ENCODE results near the gene NOS1AP. TPM values are rescaled to one million over a fixed set of nuclear protein-coding genes. Genes with fewer than 3 reads are reported as not detected.

NOS1AP gene
- total and polyA plus RNA-seq, 2 experiments from 2014 or later = 5.8 to 6.6 TPM

- TF ChIP-seq ZNF462 (CRISPR knock-in tag; IDR thresholded peaks at IDR 0.05) = no peak
Observed at GRCh38 chr1:162253790-162254189, 184.3 kb downstream of the NOS1AP start (continued).

- H3K79me2 ChIP-seq (replicated peaks; ENCODE audit: insufficient read depth) = peaks cover 7% of the 10 kb centered on the region; the same call in 1 of the 2 replicates
- no peak overlapping the region for H3K27ac Mint-ChIP-seq
- peaks cover 6% of the 10 kb centered on the region for H3K27me3 Mint-ChIP-seq (ENCODE audit: insufficient read depth, low read depth, poor library complexity)
- H3K4me3 Mint-ChIP-seq = no peak overlapping the region
- no peaks in the 10 kb centered on the region for H3F3A ChIP-seq (replicated peaks; ENCODE audit: low read depth)
- ATAC-seq (no peak), DNase-seq (ENCODE audit: low spot score) (no peak)
- H3K36me3 Mint-ChIP-seq (ENCODE audit: low read depth) = no peaks in the 10 kb centered on the region; the same call in 2 of the 3 replicates
- no peak overlapping the region for H2AFZ ChIP-seq
- no peak overlapping the region for H3K27ac ChIP-seq (ENCODE audit: low read depth)
- no peaks in the 10 kb centered on the region; the same call in 2 of the 3 replicates for H3K9me3 Mint-ChIP-seq
- H3K4me2 ChIP-seq = no peak overlapping the region
- no peaks in the 10 kb centered on the region for H3K36me3 ChIP-seq (ENCODE audit: insufficient read depth)
- H4K20me1 ChIP-seq (replicated peaks; ENCODE audit: insufficient read depth) = no peaks in the 10 kb centered on the region; the same call in 1 of the 2 replicates
- no peaks in the 10 kb centered on the region for H3K27me3 ChIP-seq (ENCODE audit: insufficient read depth)
- 0 out of 2 replicates have a peak, but pooled peaks cover 7% of the 10 kb centered on the region for H3K4me1 ChIP-seq (ENCODE audit: insufficient read depth)
- H3K9me2 ChIP-seq (ENCODE audit: insufficient read depth) = peaks cover 3% of the 10 kb centered on the region; the same call in 1 of the 2 replicates
- no peak overlapping the region for H3K4me3 ChIP-seq
- TF ChIP-seq POLR2AphosphoS5 (IDR thresholded peaks at IDR 0.05; ENCODE audit: low read depth) (no peak), EZH2phosphoT487 (IDR thresholded peaks at IDR 0.05; ENCODE audit: unreplicated experiment) (no peak)
- H3K4me1 Mint-ChIP-seq = peaks cover 19% of the 10 kb centered on the region
Observed at GRCh38 chr1:162256287-162256686, 186.8 kb downstream of the NOS1AP start.

GRCh38 chr1:162258394-162258793 is 188.9 kb downstream of the NOS1AP start:
- H3K79me2 ChIP-seq (replicated peaks; ENCODE audit: insufficient read depth) = no peaks in the 10 kb centered on the region; the same call in 1 of the 2 replicates
- no peaks in the 10 kb centered on the region for H3K27me3 ChIP-seq (ENCODE audit: insufficient read depth)
- H3K27me3 Mint-ChIP-seq (ENCODE audit: insufficient read depth, low read depth, poor library complexity) = peaks cover 6% of the 10 kb centered on the region
- no peaks in the 10 kb centered on the region; the same call in 2 of the 3 replicates for H3K36me3 Mint-ChIP-seq (ENCODE audit: low read depth)
- no peak overlapping the region for H3K4me3 Mint-ChIP-seq
- no peak overlapping the region for H3K4me3 ChIP-seq
- no peaks in the 10 kb centered on the region for H3F3A ChIP-seq (replicated peaks; ENCODE audit: low read depth)
- ATAC-seq (no peak), DNase-seq (ENCODE audit: low spot score) (no peak)
- no peaks in the 10 kb centered on the region for H3K9me2 ChIP-seq (ENCODE audit: insufficient read depth)
- no peak overlapping the region for H2AFZ ChIP-seq
- peaks cover 19% of the 10 kb centered on the region for H3K4me1 Mint-ChIP-seq
- no peaks in the 10 kb centered on the region for H3K36me3 ChIP-seq (ENCODE audit: insufficient read depth)
- H4K20me1 ChIP-seq (replicated peaks; ENCODE audit: insufficient read depth) = no peaks in the 10 kb centered on the region; the same call in 1 of the 2 replicates
- no peak overlapping the region for H3K27ac ChIP-seq (ENCODE audit: low read depth)
- no peaks in the 10 kb centered on the region; the same call in 2 of the 3 replicates for H3K9me3 Mint-ChIP-seq
- 0 out of 2 replicates have a peak, but pooled peaks cover 7% of the 10 kb centered on the region for H3K4me1 ChIP-seq (ENCODE audit: insufficient read depth)
- H3K27ac Mint-ChIP-seq = no peak overlapping the region
- H3K4me2 ChIP-seq = no peak overlapping the region
- no peak for TF ChIP-seq ZNF331 (CRISPR knock-in tag; IDR thresholded peaks at IDR 0.05; ENCODE audit: low read depth)
- no peak for TF ChIP-seq EZH2phosphoT487 (IDR thresholded peaks at IDR 0.05; ENCODE audit: unreplicated experiment)
- no peak for TF ChIP-seq STAT1 (IDR thresholded peaks at IDR 0.05; ENCODE audit: unreplicated experiment)
- no peak for TF ChIP-seq CTCF (conservative IDR thresholded peaks at IDR 0.05; ENCODE audit: low read depth in 2 of 2)
